H1 (cell line): ENCODE measurements around the gene ERGIC3. TPM values are rescaled to one million over a fixed set of nuclear protein-coding genes. Genes with fewer than 3 reads are reported as not detected.

ENCODE experiments used
- CBX8 ChIP-seq: fragments of 300-800, 300-1000 bp; sonication (generic); IDR thresholded peaks from 2 replicates; pipeline ENCODE4 v1.7.1; 2016; ENCODE audit warnings: low read depth, low read length, borderline replicate concordance
- POLR2A ChIP-seq, 2 experiments: IDR thresholded peaks; 1 replicate in 1 of 2; 2 replicates in 1 of 2; pipeline ENCODE4 v1.6.1; 2011; ENCODE audit warnings: low read depth in 2 of 2, low read length in 2 of 2, mild to moderate bottlenecking in 2 of 2; ENCODE audit errors: control extremely low read depth in 1 of 2
- TCF12 ChIP-seq: IDR thresholded peaks from 2 replicates; pipeline ENCODE4 v1.6.1; 2011; ENCODE audit warnings: low read depth, mild to moderate bottlenecking, low read length
- polyA plus RNA-seq, 7 experiments: library from polyadenylated mRNA; depleted of rRNA in 3 of 7; stranded (reverse) in 5 of 7; unstranded in 2 of 7; fragments of >200 nt in 5 of 7; fragments of 200-250 nt in 2 of 7; gene quantifications; 1 replicate in 5 of 7; 2 replicates in 1 of 7; 4 replicates in 1 of 7; pipeline versions ENCODE4 v1.2.1 to v1.2.3, GENCODE V29; 2011 to 2013; ENCODE audit warnings: missing spikeins in 2 of 7, mixed read lengths in 2 of 7
- total RNA-seq: library from RNA; stranded (reverse); fragmentation: NEBNext Ultra II Directional; extraction: Animal tissue kit (Norgen Biotek cat#: 25700); gene quantifications from 2 replicates; pipeline ENCODE4 v1.2.1, GENCODE V29; 2021

Gene ERGIC3
- total and polyA plus RNA-seq, 2 of the 8 experiments (the other 6 are each of a cell fraction or from before 2014, with no cell fraction given), result 178 to 341 TPM

DNA sequence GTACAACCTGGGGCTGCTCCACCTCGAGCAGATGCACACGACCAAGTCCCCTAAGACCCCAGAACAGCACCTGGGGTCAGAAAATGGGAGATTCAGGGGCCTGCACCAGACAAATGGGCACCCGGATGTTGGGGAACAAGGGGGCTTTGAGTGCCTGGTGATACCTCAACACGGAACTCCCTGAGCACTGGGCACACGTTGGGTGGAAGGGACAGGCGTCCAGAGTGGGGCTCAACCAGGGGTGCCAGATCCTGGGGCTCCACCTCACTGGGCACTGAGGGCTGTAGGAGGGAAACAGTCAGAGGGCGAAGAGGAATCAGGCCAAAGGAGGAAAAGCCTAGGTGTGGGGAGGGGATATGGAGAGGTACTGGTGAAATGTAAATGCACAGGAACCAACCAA is 40.3 kb downstream of the ERGIC3 start (continued):
- TF ChIP-seq POLR2A (IDR thresholded peaks at IDR 0.05; ENCODE audit: control extremely low read depth in 1 of 2, low read depth in 2 of 2, low read length in 2 of 2) (no peak), CBX8 (no peak), TCF12 (no peak)
